ENCODE data around the gene NRG3. TPM values are rescaled to one million over a fixed set of nuclear protein-coding genes. Genes with fewer than 3 reads are reported as not detected.

The NRG3 gene
- total RNA-seq, 4 donors from 2014 or later = under 0.01 to 0.65 (median 0.17) TPM

- H3K4me3 ChIP-seq = no peak overlapping the region
- DNase-seq (ENCODE audit: extremely low spot score) = no peak
- no peak overlapping the region for H3K27ac ChIP-seq (replicated peaks in 1 of 4)
- 88% methylated on average over 3 of the region's 3 CpGs for WGBS
- no peaks in the 10 kb centered on the region for H3K36me3 ChIP-seq
- no peaks in the 10 kb centered on the region for H3K27me3 ChIP-seq
- intact Hi-C loops (cut with DNase I) = no loop called here
- H3K4me1 ChIP-seq = peaks cover 0 to 10% (median 7%) of the 10 kb centered on the region in 4 donors
- TF ChIP-seq EP300 (IDR thresholded peaks at IDR 0.05) (no peak), POLR2A (IDR thresholded peaks at IDR 0.05; ENCODE audit: low read depth) (no peak), POLR2AphosphoS5 (IDR thresholded peaks at IDR 0.05) (no peak)
- TF ChIP-seq, protein P1, sequence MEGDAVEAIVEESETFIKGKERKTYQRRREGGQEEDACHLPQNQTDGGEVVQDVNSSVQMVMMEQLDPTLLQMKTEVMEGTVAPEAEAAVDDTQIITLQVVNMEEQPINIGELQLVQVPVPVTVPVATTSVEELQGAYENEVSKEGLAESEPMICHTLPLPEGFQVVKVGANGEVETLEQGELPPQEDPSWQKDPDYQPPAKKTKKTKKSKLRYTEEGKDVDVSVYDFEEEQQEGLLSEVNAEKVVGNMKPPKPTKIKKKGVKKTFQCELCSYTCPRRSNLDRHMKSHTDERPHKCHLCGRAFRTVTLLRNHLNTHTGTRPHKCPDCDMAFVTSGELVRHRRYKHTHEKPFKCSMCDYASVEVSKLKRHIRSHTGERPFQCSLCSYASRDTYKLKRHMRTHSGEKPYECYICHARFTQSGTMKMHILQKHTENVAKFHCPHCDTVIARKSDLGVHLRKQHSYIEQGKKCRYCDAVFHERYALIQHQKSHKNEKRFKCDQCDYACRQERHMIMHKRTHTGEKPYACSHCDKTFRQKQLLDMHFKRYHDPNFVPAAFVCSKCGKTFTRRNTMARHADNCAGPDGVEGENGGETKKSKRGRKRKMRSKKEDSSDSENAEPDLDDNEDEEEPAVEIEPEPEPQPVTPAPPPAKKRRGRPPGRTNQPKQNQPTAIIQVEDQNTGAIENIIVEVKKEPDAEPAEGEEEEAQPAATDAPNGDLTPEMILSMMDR (IDR thresholded peaks at IDR 0.05) = no peak
- no peaks in the 10 kb centered on the region for H3K9me3 ChIP-seq
Measured at GRCh38 chr10:82256275-82256674, 381.3 kb downstream of the NRG3 start.

DNA sequence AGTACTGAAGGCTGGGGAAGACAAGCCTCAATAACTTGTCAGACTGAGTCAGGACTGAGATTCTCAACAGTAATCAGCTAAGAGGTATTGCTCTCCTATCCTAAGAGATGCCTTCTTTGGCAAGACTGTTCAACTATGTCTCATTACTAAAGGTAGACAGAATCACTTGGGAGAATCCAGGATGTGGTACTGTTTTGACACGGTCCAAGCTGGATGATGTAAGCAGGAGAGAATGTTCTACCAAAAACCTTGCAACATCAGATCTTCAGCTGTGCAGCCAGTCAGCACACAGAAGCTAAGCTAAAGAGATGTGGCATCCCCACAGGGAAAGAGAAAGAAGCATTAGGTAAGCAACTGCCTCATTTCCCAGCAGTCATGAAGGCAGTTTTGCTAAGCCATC, 391.4 kb downstream of the NRG3 start:
- H3K4me1 ChIP-seq = no peaks in the 10 kb centered on the region
- no peak for DNase-seq (ENCODE audit: extremely low spot score)
- no peak overlapping the region for H3K4me3 ChIP-seq
- 47% methylated on average over 1 of the region's 1 CpG for WGBS
- no peaks in the 10 kb centered on the region for H3K36me3 ChIP-seq
- intact Hi-C loops (cut with DNase I) = no loop called here
- H3K27ac ChIP-seq (replicated peaks in 1 of 4) = no peak overlapping the region
- TF ChIP-seq POLR2AphosphoS5 (IDR thresholded peaks at IDR 0.05) (peak in 1 of 2 donors; percentile 12), EP300 (IDR thresholded peaks at IDR 0.05) (no peak)
- TF ChIP-seq, protein P1 (IDR thresholded peaks at IDR 0.05) = no peak
- H3K9me3 ChIP-seq = no peaks in the 10 kb centered on the region
- no peaks in the 10 kb centered on the region for H3K27me3 ChIP-seq

GRCh38 chr10:82267014-82267413, 392.0 kb downstream of the NRG3 start:
- no peak overlapping the region for H3K27ac ChIP-seq (replicated peaks in 1 of 4)
- H3K9me3 ChIP-seq = no peaks in the 10 kb centered on the region
- no peak overlapping the region for H3K4me3 ChIP-seq
- 70% methylated on average over 2 of the region's 2 CpGs for WGBS
- intact Hi-C loops (cut with DNase I) = no loop called here
- TF ChIP-seq EP300 (IDR thresholded peaks at IDR 0.05) (no peak), POLR2AphosphoS5 (IDR thresholded peaks at IDR 0.05) (no peak), POLR2A (IDR thresholded peaks at IDR 0.05; ENCODE audit: low read depth) (no peak)
- TF ChIP-seq, protein P1 (IDR thresholded peaks at IDR 0.05) = no peak
- H3K36me3 ChIP-seq = no peaks in the 10 kb centered on the region
- no peaks in the 10 kb centered on the region for H3K4me1 ChIP-seq
- no peak for DNase-seq (ENCODE audit: extremely low spot score)
- H3K27me3 ChIP-seq = no peaks in the 10 kb centered on the region

- H3K4me1 ChIP-seq = no peaks in the 10 kb centered on the region
- DNase-seq (ENCODE audit: extremely low spot score) = no peak
- TF ChIP-seq EP300 (IDR thresholded peaks at IDR 0.05) = no peak
- TF ChIP-seq POLR2A (IDR thresholded peaks at IDR 0.05; ENCODE audit: low read depth) = no peak
- no peaks in the 10 kb centered on the region for H3K9me3 ChIP-seq
- no peak overlapping the region for H3K27ac ChIP-seq (replicated peaks in 1 of 4)
- H3K36me3 ChIP-seq = no peaks in the 10 kb centered on the region
- WGBS = 86% methylated on average over 2 of the region's 2 CpGs
- intact Hi-C loops (cut with DNase I) = no loop called here
- H3K4me3 ChIP-seq = no peak overlapping the region
- no peaks in the 10 kb centered on the region for H3K27me3 ChIP-seq
Measured at GRCh38 chr10:82267465-82267864, 392.5 kb downstream of the NRG3 start.

DNA sequence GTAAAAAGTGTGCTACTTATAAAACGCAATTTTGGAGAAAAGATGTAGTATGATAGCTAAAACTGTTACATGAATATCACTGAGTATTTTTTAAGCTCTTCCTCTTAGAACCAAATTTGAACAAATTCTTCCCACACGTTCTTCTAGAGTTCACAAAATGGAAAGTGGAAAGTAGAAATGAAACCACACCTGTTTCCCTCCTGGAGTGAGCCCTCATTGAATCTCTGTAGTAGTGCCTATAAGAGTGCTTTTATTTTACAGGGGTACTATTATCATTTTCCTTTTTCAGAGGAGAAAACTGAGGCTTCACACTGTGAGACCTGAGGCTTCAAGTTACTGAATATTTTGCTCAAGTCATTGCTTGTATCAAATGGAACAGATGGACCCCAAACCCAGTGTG, 393.0 kb downstream of the NRG3 start:
- H3K27me3 ChIP-seq = no peaks in the 10 kb centered on the region
- TF ChIP-seq, protein P1 (IDR thresholded peaks at IDR 0.05) = no peak
- TF ChIP-seq EP300 (IDR thresholded peaks at IDR 0.05) (no peak), POLR2A (IDR thresholded peaks at IDR 0.05; ENCODE audit: low read depth) (no peak), POLR2AphosphoS5 (IDR thresholded peaks at IDR 0.05) (no peak)
- intact Hi-C loops (cut with DNase I) = no loop called here
- H3K4me1 ChIP-seq = no peaks in the 10 kb centered on the region
- H3K27ac ChIP-seq (replicated peaks in 1 of 4) = no peak overlapping the region
- H3K4me3 ChIP-seq = no peak overlapping the region
- no peak for DNase-seq (ENCODE audit: extremely low spot score)
- H3K36me3 ChIP-seq = no peaks in the 10 kb centered on the region
- WGBS = 76% methylated on average over 2 of the region's 2 CpGs
- no peaks in the 10 kb centered on the region for H3K9me3 ChIP-seq

Data from esophagus muscularis mucosa (tissue), 4 donors.